GM19351 (cell line): ENCODE measurements around the gene ABCC10.
"Not testable (repeated sequence)": the region's sequence is repeated elsewhere in the genome, so short reads cannot be mapped to it uniquely, and the experiment has no call there.

Experiments used
- ATAC-seq: cut with Tn5 transposase; IDR thresholded peaks from one replicate; pipeline ENCODE4 v1.9.1; 2021; ENCODE audit warnings: mild to moderate bottlenecking, moderate library complexity; ENCODE audit not compliant: unreplicated experiment

Gene ABCC10

GRCh38 chr6:43407296-43407695, 20.0 kb upstream of the ABCC10 start:
- no peak for ATAC-seq

DNA sequence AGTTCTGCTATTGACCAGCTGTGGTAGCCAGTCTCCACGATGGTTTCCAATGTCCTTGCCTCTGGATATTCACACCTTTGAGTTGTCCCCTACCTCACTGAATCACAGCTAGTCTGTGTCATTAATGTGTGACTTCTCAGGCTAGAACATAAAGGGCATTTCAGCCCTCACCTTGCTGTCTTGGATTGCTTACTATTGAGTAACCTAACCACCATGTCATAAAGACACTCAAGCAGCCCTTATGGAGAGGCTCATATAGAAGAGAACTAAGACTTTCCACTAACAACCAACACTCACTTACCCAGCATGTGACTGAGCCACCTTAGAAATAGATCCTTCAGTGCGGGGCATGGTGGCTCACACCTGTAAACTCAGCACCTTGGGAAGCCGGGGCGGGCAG, 19.1 kb upstream of the ABCC10 start:
- ATAC-seq: no peak

DNA sequence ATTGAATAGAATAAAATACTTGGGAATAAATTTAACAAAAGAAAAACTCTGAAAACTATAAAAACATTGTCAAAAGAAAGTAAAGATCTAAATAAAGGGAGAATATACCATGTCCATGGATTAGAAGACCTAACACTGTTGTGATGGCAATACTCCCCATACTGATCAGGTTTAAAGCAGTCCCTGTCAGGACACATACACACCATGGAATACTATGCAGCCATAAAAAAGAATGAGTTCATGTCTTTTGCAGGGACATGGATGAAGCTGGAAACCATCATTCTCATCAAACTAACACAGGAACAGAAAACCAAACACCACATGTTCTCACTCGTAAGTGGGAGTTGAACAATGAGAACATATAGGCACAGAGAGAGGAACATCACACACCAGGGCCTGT, 16.6 kb upstream of the ABCC10 start:
- not testable (repeated sequence) for ATAC-seq

GRCh38 chr6:43412541-43412940, 14.8 kb upstream of the ABCC10 start:
- ATAC-seq: no peak

- no peak for ATAC-seq
Observed at GRCh38 chr6:43413002-43413401, 14.3 kb upstream of the ABCC10 start.

DNA sequence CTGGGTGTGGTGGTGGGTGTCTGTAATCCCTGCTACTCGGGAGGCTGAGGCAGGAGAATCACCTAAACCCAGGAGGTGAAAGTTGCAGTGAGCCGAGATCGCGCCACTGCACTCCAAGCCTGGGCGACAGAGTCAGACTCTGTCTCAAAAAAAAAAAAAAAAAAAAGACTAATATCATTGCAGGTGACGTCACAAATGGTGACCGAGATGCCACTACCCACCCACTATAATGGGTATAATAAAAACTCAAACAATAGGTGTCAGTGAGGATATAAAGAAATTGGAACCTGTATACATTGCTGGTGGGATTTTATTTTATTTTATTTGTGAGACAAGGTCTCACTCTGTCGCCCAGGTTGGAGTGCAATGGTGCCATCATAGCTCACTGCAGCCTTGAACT, 12.1 kb upstream of the ABCC10 start:
- ATAC-seq: not testable (repeated sequence)

DNA sequence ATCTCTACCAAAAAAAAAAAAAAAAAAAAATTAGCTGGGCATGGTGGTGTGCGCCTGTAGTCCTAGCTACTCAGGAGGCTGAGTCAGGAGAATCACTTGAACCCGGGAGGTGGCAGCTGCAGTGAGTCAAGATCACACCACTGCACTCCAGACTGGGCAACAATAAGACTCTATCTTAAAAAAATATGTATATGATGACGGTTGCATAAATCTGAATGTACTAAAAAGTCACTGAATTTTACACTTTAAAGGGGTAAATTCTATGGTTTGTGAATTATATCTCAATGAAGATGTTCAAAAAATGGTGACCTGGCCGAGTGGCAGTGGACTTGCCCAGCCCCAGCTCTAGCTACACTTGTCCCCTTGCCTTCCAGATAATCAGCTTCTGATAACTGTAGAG, 10.4 kb upstream of the ABCC10 start:
- ATAC-seq: no peak

DNA sequence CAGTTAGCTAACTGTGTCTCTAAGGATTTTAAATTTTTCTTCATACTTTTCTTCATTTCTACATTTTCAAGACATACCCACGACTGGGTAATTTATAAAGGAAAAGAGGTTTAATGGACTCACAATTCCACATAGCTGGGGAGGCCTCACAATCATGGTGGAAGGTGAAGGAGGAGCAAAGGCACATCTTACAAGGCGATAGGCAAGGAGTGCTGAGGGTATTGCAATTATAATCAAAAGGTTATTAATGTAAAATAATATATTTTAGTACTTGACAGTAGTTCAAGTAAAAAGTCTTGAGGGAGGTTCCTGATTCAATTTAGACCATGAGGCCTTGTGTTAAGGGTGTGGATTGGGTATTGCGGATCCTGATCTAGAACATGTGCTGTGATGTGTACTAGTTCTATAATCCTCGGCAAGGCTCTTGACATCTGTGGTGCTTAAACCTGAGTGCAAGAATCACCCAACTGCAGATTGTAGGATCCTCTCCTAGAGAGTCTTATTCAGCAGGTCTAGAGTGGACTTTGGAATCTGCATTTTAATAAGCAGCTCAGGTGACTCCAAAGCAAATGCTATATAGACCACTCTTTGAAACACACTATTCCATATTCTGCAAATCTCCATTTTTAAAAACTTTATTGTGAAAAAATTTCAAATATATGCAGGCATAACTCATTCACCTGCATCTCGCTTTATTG, 7.2 kb upstream of the ABCC10 start:
- ATAC-seq: no peak

DNA sequence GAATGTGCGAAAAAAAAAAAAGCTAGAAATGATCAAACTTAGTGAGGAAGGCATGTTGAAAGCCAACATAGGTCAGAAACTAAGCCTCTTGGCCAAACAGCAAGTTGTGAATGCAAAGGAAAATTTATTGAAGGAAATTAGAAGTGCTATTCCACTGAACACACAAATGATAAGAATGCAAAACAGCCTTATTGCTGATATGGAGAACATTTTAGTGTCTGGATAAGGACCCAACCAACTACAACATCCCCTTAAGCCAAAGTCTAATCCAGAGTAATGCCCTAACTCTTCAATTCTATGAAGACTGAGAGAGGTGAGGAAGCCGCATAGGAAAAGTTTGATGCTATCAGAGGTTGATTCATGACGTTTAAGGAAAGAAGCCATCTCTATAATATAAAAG, 5.5 kb upstream of the ABCC10 start:
- no peak for ATAC-seq

GRCh38 chr6:43425083-43425482, 2.3 kb upstream of the ABCC10 start:
- ATAC-seq: not testable (repeated sequence)

GRCh38 chr6:43426928-43427405, 374 bp upstream of the ABCC10 start:
- no peak for ATAC-seq

GRCh38 chr6:43428112-43428570, 800 bp downstream of the ABCC10 start:
- no peak for ATAC-seq

GRCh38 chr6:43428874-43429273, 1.5 kb downstream of the ABCC10 start:
- ATAC-seq: no peak

GRCh38 chr6:43432009-43432945, 4.9 kb downstream of the ABCC10 start:
- no peak for ATAC-seq

- no peak for ATAC-seq
Observed at GRCh38 chr6:43433148-43433547, 5.8 kb downstream of the ABCC10 start.

GRCh38 chr6:43434001-43434840, 6.9 kb downstream of the ABCC10 start:
- ATAC-seq: no peak

DNA sequence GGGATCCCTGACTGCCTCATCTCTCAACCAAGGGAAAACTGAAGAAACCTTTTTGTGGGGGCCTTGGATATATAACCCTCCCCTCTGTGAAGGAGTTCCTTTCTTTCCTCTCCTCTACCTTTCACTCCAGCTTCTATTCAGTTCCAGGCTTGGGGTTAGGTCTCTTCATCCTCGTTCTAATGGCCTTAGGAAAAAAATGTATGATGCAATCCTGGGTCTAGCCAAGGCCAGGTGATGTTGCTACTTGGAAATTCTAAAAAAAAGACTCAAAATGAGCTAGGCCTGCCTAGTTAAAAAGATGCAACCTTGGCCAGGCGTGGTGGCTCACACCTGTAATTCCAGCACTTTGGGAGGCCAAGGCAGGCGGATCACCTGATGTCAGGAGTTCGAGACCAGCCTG, 7.6 kb downstream of the ABCC10 start:
- no peak for ATAC-seq

DNA sequence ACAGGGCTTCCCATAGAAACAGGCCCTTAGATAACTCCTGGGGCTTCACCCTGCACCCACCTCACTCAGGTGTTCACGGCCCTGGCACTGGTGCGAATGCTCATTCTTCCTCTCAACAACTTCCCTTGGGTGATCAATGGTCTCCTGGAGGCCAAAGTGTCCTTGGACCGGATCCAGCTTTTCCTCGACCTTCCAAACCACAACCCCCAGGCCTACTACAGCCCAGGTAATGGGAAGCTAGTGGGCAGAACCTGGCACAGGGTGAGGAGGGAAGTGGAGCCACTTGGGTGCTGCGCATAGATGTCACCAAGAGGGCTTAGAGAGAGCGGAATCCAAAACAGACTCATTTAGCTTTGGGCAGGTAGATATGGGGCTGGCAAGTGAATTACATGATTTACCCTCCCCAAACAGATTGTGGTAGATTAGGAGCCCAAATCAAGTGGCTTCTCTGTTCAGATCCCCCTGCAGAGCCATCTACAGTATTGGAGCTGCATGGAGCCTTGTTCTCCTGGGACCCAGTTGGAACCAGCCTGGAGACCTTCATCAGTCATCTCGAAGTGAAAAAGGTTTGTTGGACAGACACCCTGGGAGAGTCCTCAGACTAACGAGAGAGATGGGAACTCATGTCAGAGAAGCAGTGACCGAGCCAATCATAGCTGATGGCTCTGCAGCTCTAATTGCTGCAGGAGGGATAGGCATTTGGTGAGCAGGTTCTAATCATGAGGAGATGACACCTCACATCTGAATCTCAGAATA, 8.5 kb downstream of the ABCC10 start:
- no peak for ATAC-seq

GRCh38 chr6:43436577-43437282, 9.4 kb downstream of the ABCC10 start:
- no peak for ATAC-seq

GRCh38 chr6:43437700-43438099, 10.4 kb downstream of the ABCC10 start:
- ATAC-seq: no peak
